ENCODE results near the gene FBL. TPM values are rescaled to one million over a fixed set of nuclear protein-coding genes. Genes with fewer than 3 reads are reported as not detected.

Gene FBL
- total RNA-seq, 1 experiment from 2014 or later = 573 TPM

- Histone ChIP-seq H3K27ac (ENCODE audit: low read depth, low read length, poor library complexity, severe bottlenecking) (no peak overlapping the region), H3K4me3 (ENCODE audit: low read depth, low read length, poor library complexity, severe bottlenecking) (no peak overlapping the region), H3K36me3 (ENCODE audit: insufficient read depth, low read length, poor library complexity, severe bottlenecking) (no peaks in the 10 kb centered on the region), H3K27me3 (replicated peaks; ENCODE audit: insufficient read depth, low read depth, low read length, poor library complexity) (no peaks in the 10 kb centered on the region), H3K4me1 (ENCODE audit: insufficient read depth, low read length, poor library complexity, severe bottlenecking) (no peaks in the 10 kb centered on the region), H3K9me3 (ENCODE audit: low read depth, low read length, poor library complexity, severe bottlenecking) (no peaks in the 10 kb centered on the region)
- ChIA-PET CTCF (no interaction called here), POLR2A (ENCODE audit: low non-redundant PET) (no interaction called here)
- no peak for TF ChIP-seq EZH2 (IDR thresholded peaks at IDR 0.05; ENCODE audit: borderline replicate concordance, low read depth, low read length, poor library complexity, severe bottlenecking)
- no peak for TF ChIP-seq CTCF (conservative IDR thresholded peaks at IDR 0.05; ENCODE audit: low read depth, low read length)
- intact Hi-C loops (cut with micrococcal nuclease; ENCODE audit: unreplicated experiment) = no loop called here
- BruUV-seq (replicated peaks) = no TSS peak
- no peak for DNase-seq (ENCODE audit: low spot score)
Measured at GRCh38 chr19:39874404-39874803, 28.2 kb upstream of the FBL start.

DNA sequence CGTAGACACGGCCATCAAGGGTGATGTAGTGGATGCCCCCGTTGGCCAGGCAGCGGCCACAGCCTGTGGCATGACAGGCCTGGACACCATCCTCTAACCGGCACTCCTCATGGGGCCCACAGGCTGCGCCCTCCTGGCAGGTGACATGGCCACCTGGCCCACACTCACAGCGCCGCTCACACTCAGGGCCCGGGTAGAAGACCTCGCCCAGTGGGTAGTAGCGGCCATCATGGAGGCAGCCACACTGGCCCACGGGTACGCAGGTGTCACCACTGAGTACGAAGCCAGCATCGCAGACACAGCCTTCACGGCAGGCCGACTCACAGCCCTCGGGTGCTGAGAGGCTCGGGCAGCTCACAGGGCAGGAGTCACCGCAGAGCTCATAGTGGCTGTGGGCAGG lies 27.2 kb upstream of the FBL start:
- CTCF ChIA-PET = no interaction called here
- Histone ChIP-seq H3K4me1 (ENCODE audit: insufficient read depth, low read length, poor library complexity, severe bottlenecking) (no peaks in the 10 kb centered on the region), H3K9me3 (ENCODE audit: low read depth, low read length, poor library complexity, severe bottlenecking) (no peaks in the 10 kb centered on the region), H3K36me3 (ENCODE audit: insufficient read depth, low read length, poor library complexity, severe bottlenecking) (peaks cover 4% of the 10 kb centered on the region), H3K27ac (ENCODE audit: low read depth, low read length, poor library complexity, severe bottlenecking) (no peak overlapping the region), H3K4me3 (ENCODE audit: low read depth, low read length, poor library complexity, severe bottlenecking) (no peak overlapping the region), H3K27me3 (replicated peaks; ENCODE audit: insufficient read depth, low read depth, low read length, poor library complexity) (no peaks in the 10 kb centered on the region)
- DNase-seq (ENCODE audit: low spot score) = no peak
- intact Hi-C loops (cut with micrococcal nuclease; ENCODE audit: unreplicated experiment) = no loop called here
- POLR2A ChIA-PET (ENCODE audit: low non-redundant PET) = no interaction called here
- no peak for TF ChIP-seq EZH2 (IDR thresholded peaks at IDR 0.05; ENCODE audit: borderline replicate concordance, low read depth, low read length, poor library complexity, severe bottlenecking)
- BruUV-seq (replicated peaks) = no TSS peak

- peaks cover 4% of the 10 kb centered on the region for H3K36me3 ChIP-seq (ENCODE audit: insufficient read depth, low read length, poor library complexity, severe bottlenecking)
- H3K9me3 ChIP-seq (ENCODE audit: low read depth, low read length, poor library complexity, severe bottlenecking) = no peaks in the 10 kb centered on the region
- ChIA-PET CTCF (no interaction called here), POLR2A (ENCODE audit: low non-redundant PET) (no interaction called here)
- no peak overlapping the region for H3K27ac ChIP-seq (ENCODE audit: low read depth, low read length, poor library complexity, severe bottlenecking)
- intact Hi-C loops (cut with micrococcal nuclease; ENCODE audit: unreplicated experiment) = no loop called here
- DNase-seq (ENCODE audit: low spot score) = no peak
- TF ChIP-seq CTCF (conservative IDR thresholded peaks at IDR 0.05; ENCODE audit: low read depth, low read length) (no peak), EZH2 (IDR thresholded peaks at IDR 0.05; ENCODE audit: borderline replicate concordance, low read depth, low read length, poor library complexity, severe bottlenecking) (no peak)
- no peaks in the 10 kb centered on the region for H3K27me3 ChIP-seq (replicated peaks; ENCODE audit: insufficient read depth, low read depth, low read length, poor library complexity)
- no peaks in the 10 kb centered on the region for H3K4me1 ChIP-seq (ENCODE audit: insufficient read depth, low read length, poor library complexity, severe bottlenecking)
- H3K4me3 ChIP-seq (ENCODE audit: low read depth, low read length, poor library complexity, severe bottlenecking) = no peak overlapping the region
- BruUV-seq (replicated peaks) = no TSS peak
Measured at GRCh38 chr19:39871886-39872866, 26.0 kb upstream of the FBL start.
